Anterior cingulate cortex (tissue), 58 donors: ENCODE measurements around the gene PTPRN2.
"Not testable (repeated sequence)": the region's sequence is repeated elsewhere in the genome, so short reads cannot be mapped to it uniquely, and the experiment has no call there.

Experiments used
- DNase-seq, 58 donors: peaks; one replicate each; lab custom pipeline; 2025; lab: John Stamatoyannopoulos, UW

Gene PTPRN2

GRCh38 chr7:158046246-158046645 is 541.4 kb downstream of the PTPRN2 start:
- DNase-seq: not testable (repeated sequence)

- DNase-seq: no peak
Measured at GRCh38 chr7:158044482-158044823, 543.2 kb downstream of the PTPRN2 start.

- DNase-seq: no peak
Measured at GRCh38 chr7:158043551-158044481, 543.8 kb downstream of the PTPRN2 start.

- DNase-seq: no peak
Measured at GRCh38 chr7:158042156-158042880, 545.3 kb downstream of the PTPRN2 start.

GRCh38 chr7:158040199-158040598 is 547.4 kb downstream of the PTPRN2 start:
- no peak for DNase-seq

- DNase-seq: no peak
Measured at GRCh38 chr7:158039270-158039669, 548.4 kb downstream of the PTPRN2 start.

- no peak for DNase-seq
Measured at GRCh38 chr7:158037211-158037610, 550.4 kb downstream of the PTPRN2 start.

GRCh38 chr7:158035343-158035742 is 552.3 kb downstream of the PTPRN2 start:
- DNase-seq: no peak

- DNase-seq: no peak
Measured at GRCh38 chr7:158034571-158034970, 553.1 kb downstream of the PTPRN2 start.

- DNase-seq: not testable (repeated sequence)
Measured at GRCh38 chr7:158033925-158034324, 553.7 kb downstream of the PTPRN2 start.

- no peak for DNase-seq
Measured at GRCh38 chr7:158033196-158033595, 554.4 kb downstream of the PTPRN2 start.

- DNase-seq: no peak
Measured at GRCh38 chr7:158032561-158033115, 555.0 kb downstream of the PTPRN2 start.

GRCh38 chr7:158031867-158032308 is 555.7 kb downstream of the PTPRN2 start:
- DNase-seq: no peak

GRCh38 chr7:158030566-158030965 is 557.1 kb downstream of the PTPRN2 start:
- no peak for DNase-seq

GRCh38 chr7:158030071-158030470 is 557.6 kb downstream of the PTPRN2 start:
- no peak for DNase-seq

GRCh38 chr7:158029509-158029908 is 558.1 kb downstream of the PTPRN2 start:
- no peak for DNase-seq

- no peak for DNase-seq
Measured at GRCh38 chr7:158028971-158029370, 558.7 kb downstream of the PTPRN2 start.

- DNase-seq: no peak
Measured at GRCh38 chr7:158028290-158028941, 559.2 kb downstream of the PTPRN2 start.

GRCh38 chr7:158027646-158028045 is 560.0 kb downstream of the PTPRN2 start:
- no peak for DNase-seq

GRCh38 chr7:158026636-158027265 is 560.9 kb downstream of the PTPRN2 start:
- no peak for DNase-seq
